ENCODE measurements around the gene VCAN. TPM values are rescaled to one million over a fixed set of nuclear protein-coding genes. Genes with fewer than 3 reads are reported as not detected.

VCAN gene
- total RNA-seq, 1 donor from 2014 or later, result 431 TPM

GRCh38 chr5:83549674-83550073 lies 78.1 kb downstream of the VCAN start:
- Mint-ChIP-seq H3K27ac (ENCODE audit: unreplicated experiment) (no peak overlapping the region), H3K27me3 (ENCODE audit: low read depth, unreplicated experiment) (no peaks in the 10 kb centered on the region), H3K4me1 (ENCODE audit: low read depth, unreplicated experiment) (peaks cover 4% of the 10 kb centered on the region), H3K4me3 (ENCODE audit: unreplicated experiment) (no peak overlapping the region), H3K36me3 (ENCODE audit: low read depth, unreplicated experiment) (peaks cover 21% of the 10 kb centered on the region), H3K9me3 (ENCODE audit: unreplicated experiment) (no peaks in the 10 kb centered on the region)
- DNase-seq (ENCODE audit: low read depth), result no peak
- Histone ChIP-seq H3K4me2 (ENCODE audit: low read length) (no peak overlapping the region), H3K36me3 (ENCODE audit: insufficient read depth, low read length) (peaks cover 74% of the 10 kb centered on the region), H3K4me1 (ENCODE audit: insufficient read depth, low read length) (peaks cover 26% of the 10 kb centered on the region), H2AFZ (ENCODE audit: low read depth, low read length) (no peak overlapping the region), H3K27me3 (ENCODE audit: insufficient read depth, low read length) (no peaks in the 10 kb centered on the region), H3K9me3 (ENCODE audit: insufficient read depth, low read depth, low read length) (no peaks in the 10 kb centered on the region), H4K20me1 (ENCODE audit: insufficient read depth, low read length) (peaks cover 19% of the 10 kb centered on the region), H3K27ac (ENCODE audit: low read depth, low read length) (no peak overlapping the region), H3K4me3 (ENCODE audit: insufficient read depth, low read depth, low read length) (no peak overlapping the region), H3K79me2 (ENCODE audit: insufficient read depth, low read length) (peaks cover 10% of the 10 kb centered on the region), H3K9ac (ENCODE audit: low read length) (no peak overlapping the region)
- FAIRE-seq, result peak; percentile 9
- no peak for TF ChIP-seq CTCF (IDR thresholded peaks at IDR 0.05; ENCODE audit: insufficient read depth, low read depth, low read length)
- TF ChIP-seq EZH2 (IDR thresholded peaks at IDR 0.05; ENCODE audit: insufficient read depth, low read length), result no peak

- Mint-ChIP-seq H3K27ac (ENCODE audit: unreplicated experiment) (no peak overlapping the region), H3K4me3 (ENCODE audit: unreplicated experiment) (no peak overlapping the region), H3K9me3 (ENCODE audit: unreplicated experiment) (no peaks in the 10 kb centered on the region), H3K36me3 (ENCODE audit: low read depth, unreplicated experiment) (peaks cover 23% of the 10 kb centered on the region), H3K4me1 (ENCODE audit: low read depth, unreplicated experiment) (peaks cover 4% of the 10 kb centered on the region), H3K27me3 (ENCODE audit: low read depth, unreplicated experiment) (no peaks in the 10 kb centered on the region)
- H3K79me2 ChIP-seq (ENCODE audit: insufficient read depth, low read length), result peaks cover 4% of the 10 kb centered on the region
- DNase-seq (ENCODE audit: low read depth), result peak; percentile 70
- FAIRE-seq, result peak; percentile 60
- no peak overlapping the region for H2AFZ ChIP-seq (ENCODE audit: low read depth, low read length)
- H3K4me3 ChIP-seq (ENCODE audit: insufficient read depth, low read depth, low read length), result no peak overlapping the region
- H3K4me2 ChIP-seq (ENCODE audit: low read length), result no peak overlapping the region
- H3K27ac ChIP-seq (ENCODE audit: low read depth, low read length), result no peak overlapping the region
- H3K9ac ChIP-seq (ENCODE audit: low read length), result no peak overlapping the region
- H4K20me1 ChIP-seq (ENCODE audit: insufficient read depth, low read length), result peaks cover 7% of the 10 kb centered on the region
- H3K4me1 ChIP-seq (ENCODE audit: insufficient read depth, low read length), result peaks cover 31% of the 10 kb centered on the region
- no peaks in the 10 kb centered on the region for H3K9me3 ChIP-seq (ENCODE audit: insufficient read depth, low read depth, low read length)
- no peak for TF ChIP-seq CTCF (IDR thresholded peaks at IDR 0.05; ENCODE audit: insufficient read depth, low read depth, low read length)
- no peak for TF ChIP-seq EZH2 (IDR thresholded peaks at IDR 0.05; ENCODE audit: insufficient read depth, low read length)
- peaks cover 73% of the 10 kb centered on the region for H3K36me3 ChIP-seq (ENCODE audit: insufficient read depth, low read length)
- H3K27me3 ChIP-seq (ENCODE audit: insufficient read depth, low read length), result no peaks in the 10 kb centered on the region
Observed at GRCh38 chr5:83551821-83552220, 80.3 kb downstream of the VCAN start.

- H3K79me2 ChIP-seq (ENCODE audit: insufficient read depth, low read length), result peaks cover 4% of the 10 kb centered on the region
- no peak for DNase-seq (ENCODE audit: low read depth)
- peaks cover 73% of the 10 kb centered on the region for H3K36me3 ChIP-seq (ENCODE audit: insufficient read depth, low read length)
- Mint-ChIP-seq H3K36me3 (ENCODE audit: low read depth, unreplicated experiment) (peaks cover 19% of the 10 kb centered on the region), H3K27me3 (ENCODE audit: low read depth, unreplicated experiment) (no peaks in the 10 kb centered on the region), H3K4me1 (ENCODE audit: low read depth, unreplicated experiment) (peaks cover 4% of the 10 kb centered on the region), H3K9me3 (ENCODE audit: unreplicated experiment) (no peaks in the 10 kb centered on the region), H3K27ac (ENCODE audit: unreplicated experiment) (no peak overlapping the region), H3K4me3 (ENCODE audit: unreplicated experiment) (no peak overlapping the region)
- no peak overlapping the region for H3K4me3 ChIP-seq (ENCODE audit: insufficient read depth, low read depth, low read length)
- no peaks in the 10 kb centered on the region for H3K27me3 ChIP-seq (ENCODE audit: insufficient read depth, low read length)
- no peaks in the 10 kb centered on the region for H3K9me3 ChIP-seq (ENCODE audit: insufficient read depth, low read depth, low read length)
- TF ChIP-seq EZH2 (IDR thresholded peaks at IDR 0.05; ENCODE audit: insufficient read depth, low read length) (no peak), CTCF (IDR thresholded peaks at IDR 0.05; ENCODE audit: insufficient read depth, low read depth, low read length) (no peak)
- H3K4me1 ChIP-seq (ENCODE audit: insufficient read depth, low read length), result peaks cover 31% of the 10 kb centered on the region
- no peak for FAIRE-seq
- no peak overlapping the region for H3K9ac ChIP-seq (ENCODE audit: low read length)
- H3K27ac ChIP-seq (ENCODE audit: low read depth, low read length), result no peak overlapping the region
- no peak overlapping the region for H2AFZ ChIP-seq (ENCODE audit: low read depth, low read length)
- H3K4me2 ChIP-seq (ENCODE audit: low read length), result no peak overlapping the region
- H4K20me1 ChIP-seq (ENCODE audit: insufficient read depth, low read length), result peaks cover 2% of the 10 kb centered on the region
Observed at GRCh38 chr5:83552275-83552674, 80.7 kb downstream of the VCAN start.

All from astrocyte (in vitro differentiated cells and primary cell).